Measurements from ENCODE around the gene NOVA2.

Gene NOVA2

DNA sequence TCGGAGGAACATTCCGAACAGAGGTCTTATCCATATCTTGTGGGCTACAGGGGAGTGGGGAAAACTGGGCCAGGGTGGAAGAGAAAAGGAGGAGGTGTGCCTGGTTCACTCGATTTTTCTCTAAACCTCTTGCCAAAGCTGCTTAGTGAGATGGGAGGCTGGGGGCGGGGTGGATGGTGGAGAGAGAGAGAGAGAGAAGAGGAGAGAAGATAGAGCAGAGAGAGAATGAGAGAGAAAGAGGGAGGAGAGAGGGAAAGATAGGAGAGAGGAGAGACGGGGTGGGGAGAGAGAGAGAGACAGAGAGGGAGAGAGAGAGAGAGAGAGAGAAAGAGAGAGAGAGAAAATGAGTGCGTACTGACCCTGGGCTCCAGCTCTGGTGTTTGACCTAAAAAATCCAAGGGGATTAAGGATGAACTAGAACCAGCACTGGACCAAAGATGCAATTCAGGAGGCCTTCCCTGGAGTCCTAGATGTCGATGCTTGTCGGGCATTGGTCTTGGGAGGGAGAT, 14.1 kb downstream of the NOVA2 start:
- no peak for DNase-seq

GRCh38 chr19:45958769-45959516, 14.7 kb downstream of the NOVA2 start:
- no peak for DNase-seq

GRCh38 chr19:45958320-45958719, 15.3 kb downstream of the NOVA2 start:
- DNase-seq: no peak

DNA sequence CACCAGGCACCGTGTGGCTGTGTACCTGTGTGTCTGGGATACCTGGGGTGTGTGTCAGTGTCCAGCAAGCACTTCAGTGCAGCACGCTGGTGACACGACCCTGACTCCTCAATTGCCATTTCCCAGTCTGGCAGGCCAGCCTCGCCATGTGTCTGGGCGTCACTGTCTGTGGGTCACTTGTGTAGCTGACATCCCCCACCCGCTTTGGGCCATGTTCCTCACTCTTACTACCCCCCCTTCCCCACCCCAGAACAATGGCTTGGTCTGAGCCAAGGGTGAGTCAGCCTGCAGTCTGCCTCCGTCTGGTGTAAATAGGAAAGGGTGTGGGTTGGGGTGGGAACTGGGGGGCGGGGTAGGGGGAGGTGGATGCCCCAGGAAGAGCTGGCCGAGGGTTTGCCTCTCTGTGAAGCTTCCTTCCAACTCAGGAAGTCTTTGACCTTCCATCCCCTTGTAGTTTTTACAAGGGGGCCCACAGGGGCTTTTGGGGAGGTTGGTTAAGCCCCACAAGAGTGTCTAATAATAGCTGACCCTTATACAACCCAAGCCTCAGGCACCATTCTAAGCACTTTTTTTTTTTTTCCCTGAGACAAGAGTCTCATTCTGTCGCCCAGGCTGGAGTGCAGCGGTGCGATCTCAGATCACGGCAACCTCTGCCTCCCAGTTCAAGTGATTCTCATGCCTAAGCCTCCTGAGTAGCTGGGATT, 17.6 kb downstream of the NOVA2 start:
- DNase-seq: no peak

DNA sequence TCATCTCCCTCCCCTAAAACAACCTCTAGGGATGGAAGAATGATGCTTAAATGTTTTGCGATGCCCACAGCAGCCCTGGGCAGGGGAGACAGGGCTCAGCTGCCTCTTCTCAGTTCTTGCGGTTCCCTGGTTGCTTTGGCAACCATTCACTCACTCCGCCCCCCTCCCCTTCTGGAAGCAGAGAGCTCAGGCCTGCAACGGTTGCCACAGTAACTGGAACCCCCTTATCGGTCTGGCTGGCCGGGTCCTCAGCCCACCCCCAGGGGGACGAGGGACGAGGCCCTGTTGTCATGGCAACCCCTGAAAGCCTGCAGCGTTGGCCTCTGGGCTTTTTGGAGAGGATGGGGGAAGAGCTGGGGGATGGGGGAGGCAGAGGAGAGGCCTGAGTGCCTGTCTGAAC, 19.5 kb downstream of the NOVA2 start:
- DNase-seq: no peak

DNA sequence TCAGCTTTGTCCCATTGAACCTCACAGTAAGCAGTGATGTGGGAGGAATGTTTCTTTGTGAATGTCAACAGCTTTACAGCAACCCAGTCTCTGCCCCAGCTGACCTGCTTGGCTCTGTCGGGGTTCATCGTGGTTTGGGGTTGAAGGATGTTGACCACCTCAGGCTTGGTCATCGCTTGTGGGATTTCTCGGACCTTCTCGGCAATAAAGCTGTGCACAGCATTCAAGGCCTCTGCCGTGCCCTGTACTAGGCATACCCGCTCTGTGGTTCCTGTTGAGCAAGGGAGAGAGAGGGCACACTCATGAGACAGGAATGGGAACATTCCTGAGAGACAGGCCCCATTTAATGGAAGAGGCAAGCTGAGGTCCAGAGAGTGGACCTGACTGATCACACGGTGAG, 20.0 kb downstream of the NOVA2 start:
- no peak for DNase-seq

GRCh38 chr19:45952686-45953505, 20.8 kb downstream of the NOVA2 start:
- DNase-seq: peak; percentile 45

GRCh38 chr19:45952341-45952685, 21.4 kb downstream of the NOVA2 start:
- DNase-seq: no peak

DNA sequence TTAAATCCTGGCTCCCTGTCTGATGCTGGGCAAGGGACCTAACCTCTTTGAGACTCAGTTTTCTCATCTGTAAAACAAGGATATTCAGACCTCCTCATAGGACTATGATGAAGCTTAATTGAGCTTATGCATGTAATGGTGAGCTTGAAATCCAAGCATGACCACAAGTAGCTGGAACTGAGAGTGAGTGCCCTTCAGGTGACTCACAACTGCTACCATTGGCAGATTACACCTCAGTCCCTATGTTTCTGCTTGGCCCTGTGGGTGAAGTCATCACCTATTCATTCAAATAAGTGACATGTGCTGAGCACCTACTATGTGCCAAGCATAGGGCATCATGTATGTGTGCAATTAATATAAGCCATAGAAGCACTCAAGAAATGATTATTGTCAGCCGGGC, 25.7 kb downstream of the NOVA2 start:
- no peak for DNase-seq

GRCh38 chr19:45940515-45940805, 33.2 kb downstream of the NOVA2 start:
- no peak for DNase-seq

DNA sequence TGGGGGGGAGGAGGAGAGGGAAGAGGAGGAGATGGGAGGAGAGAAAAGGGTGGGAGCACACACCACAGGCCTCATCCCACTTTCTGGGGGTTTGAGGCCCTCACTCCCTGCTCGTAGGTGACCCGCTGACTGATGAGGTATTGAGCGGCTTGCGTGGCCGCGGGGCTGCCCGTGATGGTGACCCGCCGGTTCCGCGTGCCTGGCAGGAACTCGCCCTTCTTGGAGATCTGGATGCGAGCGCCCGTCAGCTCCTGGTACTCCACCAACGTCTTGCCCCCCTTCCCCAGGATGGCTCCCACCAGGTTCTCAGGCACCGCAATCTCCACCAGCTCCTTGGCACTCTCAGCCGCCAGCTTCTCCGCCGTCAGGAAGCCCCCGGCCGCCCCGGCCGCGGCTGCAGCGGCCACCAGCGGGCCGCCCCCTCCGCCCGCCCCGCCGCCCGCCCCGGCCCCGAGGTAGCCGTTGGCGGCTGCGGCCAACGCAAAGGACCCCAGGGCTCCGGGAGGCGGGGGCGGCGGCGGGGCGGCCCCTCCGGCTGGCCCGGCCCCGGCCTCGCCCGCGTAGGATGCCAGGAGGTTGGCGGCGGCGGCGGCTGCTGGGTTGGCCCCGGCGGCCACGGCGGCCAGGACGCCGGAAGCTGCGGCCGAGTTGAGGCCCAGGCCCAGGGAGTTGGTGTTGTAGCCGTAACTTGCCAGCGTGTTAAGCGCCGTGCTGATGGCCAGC, 33.7 kb downstream of the NOVA2 start:
- DNase-seq: no peak

DNA sequence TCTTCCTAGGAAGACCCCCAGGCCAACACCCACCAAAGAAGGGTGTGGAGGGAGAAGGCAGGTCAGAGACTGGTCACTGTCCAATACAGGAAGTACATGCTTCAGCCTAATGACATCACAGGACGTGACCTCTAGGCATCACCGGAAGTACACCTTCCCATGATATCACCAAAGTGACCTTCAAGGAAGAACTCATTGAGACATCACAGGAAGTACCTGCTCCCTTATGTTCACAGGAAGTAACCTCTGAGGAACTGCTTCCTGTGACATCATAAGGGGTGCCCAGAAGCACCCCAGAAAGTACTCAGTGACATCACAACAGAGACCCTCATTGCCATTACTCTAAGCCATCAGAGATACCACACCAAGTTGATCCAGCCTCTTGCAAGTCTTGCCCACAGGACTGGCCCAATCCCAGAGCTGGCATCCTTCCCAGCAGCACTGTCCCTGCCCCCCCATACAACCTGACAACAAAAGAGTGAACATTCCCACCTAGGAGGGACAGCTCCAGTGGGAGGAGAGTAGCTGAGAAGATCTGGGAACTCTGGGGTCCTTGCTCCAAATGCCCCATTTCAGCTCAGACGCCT, 34.8 kb downstream of the NOVA2 start:
- no peak for DNase-seq

DNA sequence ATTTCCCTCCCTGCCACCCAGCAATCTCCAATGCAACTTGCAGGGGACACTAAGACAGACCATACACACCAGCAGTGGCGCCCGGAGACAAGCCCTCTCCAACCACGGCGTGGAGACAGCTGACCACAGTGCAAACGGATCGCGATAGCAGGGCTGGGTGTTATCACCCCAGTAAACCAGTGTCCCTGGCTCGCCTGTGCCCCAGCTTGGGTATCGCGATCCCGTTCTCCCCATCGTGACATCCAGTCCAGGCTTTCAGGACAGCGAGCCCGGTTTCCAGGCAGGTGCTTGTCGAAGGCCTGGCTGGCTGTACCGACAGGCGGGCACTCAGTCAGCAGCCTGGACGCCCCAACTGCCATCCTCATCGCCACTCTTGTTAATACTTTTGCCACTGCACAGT, 38.4 kb downstream of the NOVA2 start:
- no peak for DNase-seq

DNA sequence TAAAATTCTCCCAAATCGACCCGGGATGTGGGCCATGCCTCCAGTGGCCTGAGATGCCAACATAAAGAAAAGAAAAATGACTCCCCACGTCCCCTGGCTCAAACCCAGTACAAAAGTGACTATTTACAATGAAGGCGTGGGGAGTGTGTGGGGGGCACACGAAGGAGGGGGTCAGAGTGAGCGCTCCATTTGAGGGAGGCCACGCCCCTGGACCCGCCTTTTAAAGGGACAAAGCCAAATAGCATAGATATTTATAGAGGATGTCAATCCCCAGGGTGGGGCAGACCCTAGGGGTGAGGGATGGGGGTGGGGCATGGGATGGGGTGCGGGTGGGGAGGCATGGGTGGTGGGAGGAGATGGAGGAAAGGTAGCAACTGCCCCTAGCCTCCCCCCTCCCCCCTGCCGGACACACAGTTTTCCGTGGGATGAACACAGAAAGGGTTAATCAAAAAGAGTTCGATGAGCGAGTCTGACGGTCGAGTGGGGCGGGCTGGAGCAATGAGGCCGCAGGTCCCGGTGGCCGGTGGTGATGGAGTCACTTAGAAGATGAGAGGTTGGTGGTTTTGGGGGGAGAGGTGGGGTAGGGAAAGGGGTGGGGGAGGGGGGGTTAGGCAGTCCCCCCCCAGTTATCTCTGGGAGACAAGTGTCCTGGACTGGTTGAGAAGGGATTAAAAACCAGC, 39.0 kb downstream of the NOVA2 start:
- DNase-seq: no peak

GRCh38 chr19:45933759-45934158, 39.9 kb downstream of the NOVA2 start:
- DNase-seq: no peak

GRCh38 chr19:45931055-45931454, 42.6 kb downstream of the NOVA2 start:
- no peak for DNase-seq

- DNase-seq: no peak
Observed at GRCh38 chr19:45929247-45929646, 44.4 kb downstream of the NOVA2 start.

GRCh38 chr19:45927565-45928261, 46.0 kb downstream of the NOVA2 start:
- DNase-seq: peak; percentile 80

DNA sequence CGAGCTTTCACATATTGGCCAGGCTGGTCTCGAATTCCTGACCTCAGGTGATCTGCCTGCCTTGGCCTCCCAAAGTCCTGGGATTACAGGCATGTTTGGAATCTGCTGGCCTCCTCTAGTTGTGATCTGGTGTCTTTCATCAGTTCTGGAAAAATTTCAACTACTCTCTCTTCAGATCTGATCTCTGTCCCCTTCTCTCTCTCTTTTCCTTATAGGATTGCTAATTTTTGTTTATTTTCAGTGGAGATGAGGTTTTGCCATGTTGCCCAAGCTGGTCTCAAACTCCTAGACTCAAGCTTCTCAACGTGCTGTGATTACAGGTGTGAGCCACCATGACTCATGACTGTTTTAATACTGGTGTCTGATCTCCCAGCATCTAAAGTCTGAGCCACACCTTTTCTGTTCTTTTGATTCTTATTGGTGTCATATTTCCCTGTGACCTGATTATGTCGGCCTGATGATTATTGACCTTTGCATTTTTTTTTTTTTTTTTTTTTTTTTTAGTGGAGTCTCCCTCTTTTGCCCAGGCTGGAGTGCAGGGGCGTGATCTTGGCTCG, 48.7 kb downstream of the NOVA2 start:
- no peak for DNase-seq

DNA sequence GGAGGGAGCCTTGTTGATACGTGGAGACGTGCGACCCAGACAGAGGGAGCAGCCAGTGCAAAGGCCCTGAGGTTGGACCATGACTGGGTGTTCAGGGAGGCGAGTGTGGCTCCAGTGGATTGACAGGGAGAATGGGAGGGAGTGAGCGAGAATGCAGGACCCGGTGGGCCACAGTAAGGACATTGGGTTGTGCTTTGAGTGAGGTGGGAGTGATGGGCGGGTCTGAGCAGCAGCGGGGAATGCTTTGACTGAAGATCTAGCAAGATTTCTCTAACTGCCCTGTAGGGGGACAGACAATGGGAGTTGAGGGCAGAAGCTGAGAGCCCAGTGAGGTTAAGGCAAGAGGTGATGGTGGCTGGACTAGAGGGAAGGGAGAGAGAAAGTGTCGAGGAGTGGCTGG, 51.4 kb downstream of the NOVA2 start:
- no peak for DNase-seq

- no peak for DNase-seq
Observed at GRCh38 chr19:45920458-45920857, 53.2 kb downstream of the NOVA2 start.

Data from stimulated activated CD4-positive, alpha-beta T cell treated with anti-CD3 and anti-CD28 coated beads, Interleukin-12 subunit alpha, Interleukin-12 subunit beta, amount 100 ng/mL, for 4 hours (primary cell).